IPS-18a (cell line): ENCODE data around the gene ADRA2A.

Source experiments
- H3K27ac ChIP-seq: one replicate; pipeline ENCODE4 v1.5.1; 2013; ENCODE audit warnings: low read length
- H3K27me3 ChIP-seq: one replicate; pipeline ENCODE4 v1.6.1; 2013; ENCODE audit warnings: mild to moderate bottlenecking, low read length; ENCODE audit not compliant: control insufficient read depth, insufficient read depth
- H3K36me3 ChIP-seq: one replicate; pipeline ENCODE4 v1.6.1; 2013; ENCODE audit warnings: low read depth, low read length; ENCODE audit not compliant: control insufficient read depth
- H3K4me1 ChIP-seq: one replicate; pipeline ENCODE4 v1.6.1; 2013; ENCODE audit warnings: low read depth, low read length; ENCODE audit not compliant: control insufficient read depth
- H3K4me3 ChIP-seq: one replicate; pipeline ENCODE4 v1.5.1; 2013; ENCODE audit warnings: low read length
- H3K9ac ChIP-seq: one replicate; pipeline ENCODE4 v1.6.1; 2013; ENCODE audit warnings: mild to moderate bottlenecking, low read length, moderate library complexity
- H3K9me3 ChIP-seq: one replicate; pipeline ENCODE4 v1.6.1; 2013; ENCODE audit warnings: low read depth, low read length; ENCODE audit not compliant: control insufficient read depth

The ADRA2A gene

DNA sequence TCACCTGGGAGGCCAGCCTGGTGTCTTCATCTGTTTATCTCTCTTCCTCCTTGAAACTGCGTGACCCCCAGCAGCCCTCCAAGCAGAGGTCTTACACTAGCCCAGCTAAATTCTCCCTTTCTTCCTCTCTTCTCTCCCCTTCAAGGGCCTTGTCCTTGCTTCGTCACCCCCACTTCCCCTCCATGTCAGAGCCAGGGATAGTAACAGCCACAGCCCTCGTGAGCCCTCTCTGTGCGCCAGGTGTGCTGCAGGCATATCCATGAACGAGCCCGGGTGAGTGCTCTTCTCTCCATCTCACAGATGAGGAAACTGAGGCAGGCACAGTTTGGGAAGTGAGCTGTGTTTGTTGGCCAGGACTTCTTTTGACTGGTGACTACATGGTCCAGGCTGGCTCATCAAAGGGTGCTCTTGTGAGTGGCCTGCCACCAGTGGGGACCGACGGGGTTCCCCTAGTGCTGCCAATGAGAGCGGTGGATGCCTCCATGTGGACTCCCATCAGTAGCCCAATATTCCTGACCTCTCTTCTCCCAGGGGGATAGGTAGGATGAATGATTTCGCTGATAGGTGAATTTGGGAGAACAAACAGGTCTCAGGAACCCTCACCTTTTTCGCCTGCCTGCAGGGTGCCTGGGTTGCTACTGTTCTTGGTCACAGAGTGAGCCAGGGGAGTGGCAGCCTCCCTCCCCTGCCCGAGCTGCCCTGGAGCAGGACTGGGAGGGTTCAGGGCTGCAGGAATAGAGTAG lies 38.1 kb downstream of the ADRA2A start:
- no peak overlapping the region for H3K27ac ChIP-seq

DNA sequence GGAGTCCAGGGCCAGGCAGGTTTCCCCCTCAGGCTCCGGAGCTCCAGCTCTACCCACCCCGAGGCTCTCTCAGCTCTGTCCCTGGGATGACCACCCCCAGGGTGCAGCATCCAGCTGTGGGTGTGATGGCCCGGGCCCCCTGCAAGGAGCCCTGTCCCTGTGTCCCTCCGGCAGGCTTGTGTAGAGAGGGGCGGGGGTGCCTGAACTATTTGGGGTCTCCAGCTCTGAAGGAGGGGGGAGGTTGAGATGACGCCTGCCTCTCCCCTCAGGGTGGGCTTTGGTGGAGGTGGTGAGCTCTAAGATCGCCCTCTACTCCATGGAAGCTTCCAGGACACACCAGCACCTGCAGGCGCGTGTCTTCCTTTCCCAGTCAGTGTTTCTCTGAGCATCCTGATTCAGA lies 39.4 kb downstream of the ADRA2A start:
- no peak overlapping the region for H3K9ac ChIP-seq
- H3K4me3 ChIP-seq = no peak overlapping the region
- H3K4me1 ChIP-seq = no peaks in the 10 kb centered on the region
- no peaks in the 10 kb centered on the region for H3K9me3 ChIP-seq
- no peaks in the 10 kb centered on the region for H3K36me3 ChIP-seq
- no peaks in the 10 kb centered on the region for H3K27me3 ChIP-seq
- no peak overlapping the region for H3K27ac ChIP-seq

More for the DNA sequence above, 38.1 kb downstream of the ADRA2A start:
- no peak overlapping the region for H3K9ac ChIP-seq
- H3K36me3 ChIP-seq = no peaks in the 10 kb centered on the region
- H3K4me1 ChIP-seq = no peaks in the 10 kb centered on the region
- no peaks in the 10 kb centered on the region for H3K27me3 ChIP-seq
- no peak overlapping the region for H3K4me3 ChIP-seq
- no peaks in the 10 kb centered on the region for H3K9me3 ChIP-seq

DNA sequence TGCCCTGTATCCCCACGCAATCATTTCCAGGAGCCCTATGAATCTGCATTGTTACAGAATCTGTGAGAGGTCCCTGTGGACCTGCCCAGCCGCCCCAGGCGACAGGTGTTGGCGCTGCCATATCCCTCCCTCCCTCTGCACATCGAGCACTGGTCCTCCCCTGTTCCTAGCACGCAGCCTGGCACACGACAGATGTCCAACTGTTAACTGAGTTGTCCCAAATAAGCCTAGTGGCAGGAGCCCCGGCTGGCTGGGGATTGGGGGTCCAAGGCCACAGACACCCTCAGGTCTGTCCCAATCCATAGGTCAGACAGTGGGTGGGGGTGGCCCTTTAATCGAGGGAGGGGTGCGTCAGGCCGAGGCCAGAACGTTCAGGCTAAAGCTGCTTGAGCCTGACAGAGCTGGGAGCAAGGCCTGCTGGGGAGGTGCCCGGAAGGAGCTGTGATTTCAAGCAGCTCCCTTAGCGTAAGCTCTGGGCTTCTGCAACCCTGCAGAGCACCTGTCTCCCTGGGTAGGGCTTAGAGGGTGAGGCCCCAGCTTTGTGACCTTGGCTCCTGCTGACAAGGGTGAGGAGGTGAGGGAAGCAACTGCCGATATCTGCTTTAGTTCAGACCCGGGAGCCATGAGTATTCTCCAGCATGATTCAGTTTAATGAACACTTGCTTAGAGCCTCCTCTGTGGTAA lies 40.1 kb downstream of the ADRA2A start:
- H3K9ac ChIP-seq = no peak overlapping the region
- H3K4me1 ChIP-seq = no peaks in the 10 kb centered on the region
- no peak overlapping the region for H3K4me3 ChIP-seq
- no peaks in the 10 kb centered on the region for H3K9me3 ChIP-seq
- no peaks in the 10 kb centered on the region for H3K36me3 ChIP-seq
- H3K27me3 ChIP-seq = no peaks in the 10 kb centered on the region
- no peak overlapping the region for H3K27ac ChIP-seq

DNA sequence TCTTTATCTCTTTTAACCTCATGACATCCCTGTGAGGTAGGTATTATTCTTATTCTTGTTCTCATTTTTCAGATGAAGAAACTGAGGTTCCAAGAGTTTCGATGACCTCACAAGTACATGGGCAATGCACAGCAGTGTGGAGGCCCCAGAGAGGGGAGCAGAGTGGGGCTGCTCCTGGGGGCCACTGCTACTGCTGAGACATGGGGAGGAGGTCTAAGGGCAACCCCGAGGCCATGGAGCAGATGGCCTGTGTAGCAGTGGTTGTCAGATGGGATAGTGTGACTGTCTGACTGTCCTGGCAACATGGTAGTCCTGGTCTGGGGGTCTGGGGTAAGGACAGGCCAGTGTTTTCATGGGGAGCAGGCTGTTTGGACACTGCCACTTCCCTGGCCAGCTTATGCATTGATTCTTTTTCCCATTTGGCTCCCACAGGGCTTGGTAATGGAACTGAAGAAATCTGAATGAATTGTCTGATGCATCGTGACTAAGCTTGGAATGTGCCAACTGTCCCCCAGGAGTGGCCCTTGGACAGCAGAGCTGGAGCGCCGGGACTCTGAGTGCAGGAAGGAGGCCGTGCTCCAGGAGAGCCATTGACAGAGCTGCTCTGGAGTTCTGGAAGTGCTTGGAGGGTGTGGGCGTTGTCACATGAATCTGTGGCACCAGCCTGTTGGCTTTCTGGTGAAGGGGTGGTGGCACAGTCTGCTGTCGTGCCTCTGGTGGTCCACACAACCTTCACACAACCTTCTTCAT lies 40.9 kb downstream of the ADRA2A start:
- Histone ChIP-seq H3K27ac (no peak overlapping the region), H3K9me3 (no peaks in the 10 kb centered on the region), H3K27me3 (no peaks in the 10 kb centered on the region), H3K4me1 (no peaks in the 10 kb centered on the region), H3K4me3 (no peak overlapping the region), H3K36me3 (no peaks in the 10 kb centered on the region), H3K9ac (no peak overlapping the region)

DNA sequence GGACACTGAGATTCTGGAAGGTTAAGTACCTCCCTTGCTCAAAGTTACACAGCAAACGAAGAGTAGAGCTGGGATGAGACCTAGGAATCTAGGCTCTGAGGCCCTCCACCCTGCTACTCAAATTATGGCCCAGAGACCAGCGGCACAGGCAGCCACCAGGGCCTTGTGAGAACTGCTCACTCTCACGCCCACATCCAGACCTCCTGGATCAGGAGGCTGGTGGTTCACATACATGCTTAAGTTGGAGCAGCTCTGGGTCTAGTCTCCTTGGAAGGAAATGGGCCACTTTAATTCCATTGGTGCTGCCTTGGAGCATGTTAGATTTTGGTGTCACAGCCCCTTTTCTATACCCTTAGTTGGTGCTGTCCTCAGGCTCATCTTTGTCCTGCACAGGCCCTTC lies 41.9 kb downstream of the ADRA2A start:
- Histone ChIP-seq H3K4me3 (no peak overlapping the region), H3K36me3 (no peaks in the 10 kb centered on the region), H3K27me3 (no peaks in the 10 kb centered on the region), H3K27ac (no peak overlapping the region), H3K4me1 (no peaks in the 10 kb centered on the region), H3K9ac (no peak overlapping the region), H3K9me3 (no peaks in the 10 kb centered on the region)

DNA sequence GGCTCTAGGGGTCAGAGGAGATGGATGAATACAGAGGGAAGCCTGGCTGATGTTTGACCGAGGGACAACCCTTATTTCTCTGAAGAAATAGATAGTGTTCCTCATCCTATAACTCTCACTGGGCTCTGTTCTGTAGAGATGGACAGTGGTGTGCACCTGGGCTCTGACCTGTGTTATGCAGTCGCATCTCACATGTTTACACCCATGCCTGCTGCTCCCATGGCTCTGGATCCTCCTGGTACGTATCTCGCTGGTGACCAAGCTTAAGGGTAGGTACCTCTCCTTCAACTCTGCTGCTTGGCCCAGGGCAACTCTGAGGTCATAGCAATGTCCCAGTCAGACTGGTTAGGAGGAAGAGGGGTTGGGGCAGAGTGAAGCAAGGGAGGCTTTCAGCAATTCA lies 42.8 kb downstream of the ADRA2A start:
- Histone ChIP-seq H3K36me3 (no peaks in the 10 kb centered on the region), H3K4me1 (no peaks in the 10 kb centered on the region), H3K9me3 (no peaks in the 10 kb centered on the region), H3K9ac (no peak overlapping the region), H3K4me3 (no peak overlapping the region), H3K27me3 (no peaks in the 10 kb centered on the region), H3K27ac (no peak overlapping the region)

DNA sequence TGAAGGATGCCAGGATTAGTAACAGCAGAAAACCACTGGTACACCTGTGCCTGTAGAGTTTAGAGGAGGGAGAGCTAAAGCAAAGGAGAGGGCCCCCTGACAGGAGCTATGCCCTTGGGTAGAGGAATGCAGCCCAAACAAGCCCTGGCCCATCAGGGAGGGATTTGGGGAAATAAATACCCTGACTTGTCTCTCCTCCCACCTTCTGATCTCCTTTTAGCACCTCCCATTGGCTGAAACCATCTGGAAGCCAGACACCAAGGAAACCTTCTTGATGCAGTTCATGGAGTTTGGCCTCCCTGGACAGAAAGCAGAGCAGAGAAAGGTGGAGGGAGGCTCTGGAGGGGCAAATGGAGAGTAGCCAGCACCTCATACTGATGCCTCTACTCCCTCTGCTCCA lies 45.3 kb downstream of the ADRA2A start:
- Histone ChIP-seq H3K27ac (no peak overlapping the region), H3K4me1 (no peaks in the 10 kb centered on the region), H3K9me3 (no peaks in the 10 kb centered on the region), H3K4me3 (no peak overlapping the region), H3K9ac (no peak overlapping the region), H3K36me3 (no peaks in the 10 kb centered on the region), H3K27me3 (no peaks in the 10 kb centered on the region)

DNA sequence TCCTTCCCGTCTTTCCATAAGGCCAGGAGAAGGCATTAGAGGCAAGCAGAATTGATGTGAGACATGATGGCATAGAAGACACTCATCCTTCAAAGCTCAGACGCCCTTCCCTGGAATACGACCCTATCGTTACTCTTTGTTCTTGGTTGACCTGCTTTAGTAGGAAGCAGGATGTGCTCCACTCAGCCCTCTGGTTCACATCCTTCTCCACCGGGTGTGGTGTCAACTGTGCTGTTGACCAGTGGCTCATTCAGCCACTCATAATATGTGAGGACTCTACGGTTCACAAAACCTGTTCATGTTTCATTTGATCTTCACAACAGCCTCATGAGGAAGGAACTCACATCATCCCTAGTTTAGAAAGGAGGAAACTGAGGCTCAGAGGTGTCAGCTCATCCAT lies 47.1 kb downstream of the ADRA2A start:
- no peak overlapping the region for H3K4me3 ChIP-seq
- H3K9me3 ChIP-seq = no peaks in the 10 kb centered on the region
- H3K9ac ChIP-seq = no peak overlapping the region
- peaks cover 6% of the 10 kb centered on the region for H3K4me1 ChIP-seq
- H3K27me3 ChIP-seq = no peaks in the 10 kb centered on the region
- no peak overlapping the region for H3K27ac ChIP-seq
- H3K36me3 ChIP-seq = no peaks in the 10 kb centered on the region

DNA sequence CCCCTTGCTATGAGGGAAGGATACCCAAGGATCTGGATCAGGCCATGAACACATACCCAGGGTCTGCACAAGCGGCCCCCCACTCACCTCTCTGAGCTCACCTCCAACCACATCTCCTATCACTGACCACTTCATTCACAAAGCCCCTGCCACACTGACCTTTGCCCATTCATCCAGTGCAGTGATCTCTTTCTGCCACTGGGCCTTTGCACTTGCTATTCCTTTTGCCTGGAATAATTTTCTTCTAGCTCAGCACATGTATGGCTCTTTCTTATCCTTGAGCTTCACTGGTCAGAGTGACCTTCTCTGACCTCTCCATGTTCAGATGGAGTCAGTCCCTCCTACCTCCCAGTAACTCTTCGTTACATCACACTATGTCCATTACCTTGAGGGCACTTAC lies 48.3 kb downstream of the ADRA2A start:
- Histone ChIP-seq H3K27ac (no peak overlapping the region), H3K36me3 (no peaks in the 10 kb centered on the region), H3K27me3 (no peaks in the 10 kb centered on the region), H3K9me3 (no peaks in the 10 kb centered on the region), H3K4me3 (no peak overlapping the region), H3K4me1 (peaks cover 8% of the 10 kb centered on the region), H3K9ac (no peak overlapping the region)

DNA sequence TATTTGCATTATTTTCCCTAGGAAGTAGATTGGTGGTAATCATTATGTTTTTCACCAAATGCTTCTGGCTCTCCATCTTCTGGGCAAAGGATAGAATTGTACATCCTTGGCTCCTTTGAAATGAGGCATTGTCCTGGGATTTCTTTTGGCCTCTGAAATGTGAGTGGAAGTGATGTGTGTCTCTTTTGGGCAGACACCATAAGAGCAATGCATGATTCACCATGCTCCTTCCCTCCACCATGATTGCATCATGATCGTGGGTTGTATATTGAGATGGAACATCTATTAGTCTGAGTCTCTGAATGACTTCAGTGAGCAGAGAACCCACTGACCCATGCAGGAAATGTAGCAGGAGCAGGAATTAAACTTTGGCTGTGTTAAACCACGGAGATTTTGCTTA lies 49.2 kb downstream of the ADRA2A start:
- H3K4me3 ChIP-seq = no peak overlapping the region
- no peaks in the 10 kb centered on the region for H3K27me3 ChIP-seq
- no peak overlapping the region for H3K27ac ChIP-seq

DNA sequence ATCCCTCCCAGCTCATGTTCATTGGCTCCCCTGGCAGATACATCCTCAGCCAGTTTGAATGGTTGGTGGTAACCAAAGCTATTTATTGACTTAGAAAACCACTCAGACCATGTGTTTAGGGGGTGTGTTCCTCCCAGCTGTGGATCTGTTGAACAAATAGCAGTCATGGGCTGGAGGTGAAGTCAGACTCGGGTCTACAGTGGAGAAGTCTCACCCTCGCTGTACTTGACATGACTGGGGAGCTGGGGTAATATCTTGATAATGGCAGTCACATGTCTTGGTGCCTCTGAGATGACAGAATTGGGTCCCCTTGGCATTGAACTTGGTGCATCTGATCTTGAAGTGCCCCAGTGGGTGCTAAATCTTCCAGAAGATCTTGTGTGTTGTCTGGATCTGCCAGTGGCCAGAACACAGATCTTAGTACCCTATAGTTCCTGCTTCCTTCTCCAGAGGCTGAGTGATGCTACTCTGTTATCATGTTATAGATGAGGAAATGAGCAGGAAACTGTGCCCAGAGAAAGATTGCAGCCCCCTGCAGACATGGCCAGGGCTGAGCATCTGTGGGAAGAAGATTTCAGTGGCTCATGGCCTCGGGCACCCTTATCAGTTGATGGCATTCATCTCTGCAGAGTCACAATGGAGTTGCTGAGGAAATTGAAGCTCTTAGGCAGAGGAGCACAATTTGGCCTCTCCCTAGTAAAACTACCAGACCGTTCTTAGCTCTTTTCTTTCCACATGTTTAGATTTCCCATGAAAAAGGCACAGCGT lies 50.4 kb downstream of the ADRA2A start:
- H3K4me1 ChIP-seq = peaks cover 16% of the 10 kb centered on the region

More for the DNA sequence above, 49.2 kb downstream of the ADRA2A start:
- Histone ChIP-seq H3K9ac (no peak overlapping the region), H3K36me3 (no peaks in the 10 kb centered on the region), H3K4me1 (peaks cover 13% of the 10 kb centered on the region), H3K9me3 (no peaks in the 10 kb centered on the region)

More for the DNA sequence above, 50.4 kb downstream of the ADRA2A start:
- Histone ChIP-seq H3K27me3 (no peaks in the 10 kb centered on the region), H3K27ac (no peak overlapping the region), H3K9me3 (no peaks in the 10 kb centered on the region), H3K4me3 (no peak overlapping the region), H3K36me3 (no peaks in the 10 kb centered on the region), H3K9ac (no peak overlapping the region)
